Activated T-helper 9 cell treated with anti-CD3 and anti-CD28 coated beads, Interleukin-2, amount 50 U/mL, for 16 hours (primary cell): Measurements from ENCODE around the gene ARL8B.

Experiments used
- DNase-seq: peaks from one replicate; pipeline ENCODE4 v3.0.0-alpha.2; 2020; ENCODE audit warnings: low read depth

The ARL8B gene

DNA sequence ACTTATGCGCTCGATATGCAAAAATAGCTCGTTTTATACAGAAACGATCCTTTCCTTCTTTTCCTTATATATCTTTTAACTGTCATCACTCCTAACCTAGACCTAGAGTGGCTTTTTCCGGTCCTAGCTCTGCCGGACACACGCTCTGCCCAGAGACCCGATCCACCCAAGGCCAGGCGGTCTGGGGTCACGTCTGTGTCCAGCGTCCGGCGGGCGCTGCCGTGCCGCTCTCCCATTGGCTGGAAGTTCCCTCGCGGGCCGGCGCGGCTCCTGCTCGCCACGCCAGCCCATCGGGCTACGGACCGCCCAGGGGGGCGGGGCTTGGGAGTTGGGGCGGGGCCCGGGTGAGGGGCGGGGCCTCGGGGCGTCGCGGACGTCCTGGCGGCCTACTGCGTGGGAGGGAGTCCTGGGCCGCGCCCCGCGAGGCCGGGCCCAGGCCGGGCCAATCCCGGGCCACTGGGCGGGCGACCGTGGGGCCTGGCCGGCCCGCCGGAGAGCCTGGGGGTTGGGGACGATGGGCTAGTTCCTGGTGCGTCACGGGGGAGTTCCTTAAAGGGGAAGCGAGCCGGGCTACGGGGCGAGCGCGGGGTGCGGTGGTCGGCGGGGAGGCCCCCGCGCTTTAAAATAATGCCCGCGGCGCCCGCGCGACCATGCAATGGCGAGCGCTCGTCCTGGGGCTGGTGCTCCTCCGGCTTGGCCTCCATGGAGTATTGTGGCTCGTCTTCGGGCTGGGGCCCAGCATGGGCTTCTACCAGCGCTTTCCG, 65.2 kb downstream of the ARL8B start, which contains the start of gene EDEM1:
Gene EDEM1 (plus strand): TSS at position 552 of the 764 bp plus-strand sequence. CDS start 99 bp downstream, at position 651.
- DNase-seq: peak; percentile 92

DNA sequence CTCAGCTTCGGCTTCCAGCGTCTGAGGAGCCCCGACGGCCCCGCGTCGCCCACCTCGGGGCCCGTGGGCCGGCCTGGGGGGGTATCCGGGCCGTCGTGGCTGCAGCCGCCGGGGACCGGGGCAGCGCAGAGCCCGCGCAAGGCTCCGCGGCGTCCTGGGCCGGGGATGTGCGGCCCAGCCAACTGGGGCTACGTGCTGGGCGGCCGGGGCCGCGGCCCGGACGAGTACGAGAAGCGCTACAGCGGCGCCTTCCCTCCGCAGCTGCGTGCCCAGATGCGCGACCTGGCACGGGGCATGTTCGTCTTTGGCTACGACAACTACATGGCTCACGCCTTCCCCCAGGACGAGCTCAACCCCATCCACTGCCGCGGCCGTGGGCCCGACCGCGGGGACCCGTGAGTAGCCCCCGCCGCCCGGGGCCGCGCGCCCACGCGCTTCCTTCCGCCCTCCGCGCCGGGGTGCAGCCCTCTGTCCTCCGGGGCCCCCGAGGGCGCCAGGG, 65.9 kb downstream of the ARL8B start:
- peak; percentile 51 for DNase-seq

DNA sequence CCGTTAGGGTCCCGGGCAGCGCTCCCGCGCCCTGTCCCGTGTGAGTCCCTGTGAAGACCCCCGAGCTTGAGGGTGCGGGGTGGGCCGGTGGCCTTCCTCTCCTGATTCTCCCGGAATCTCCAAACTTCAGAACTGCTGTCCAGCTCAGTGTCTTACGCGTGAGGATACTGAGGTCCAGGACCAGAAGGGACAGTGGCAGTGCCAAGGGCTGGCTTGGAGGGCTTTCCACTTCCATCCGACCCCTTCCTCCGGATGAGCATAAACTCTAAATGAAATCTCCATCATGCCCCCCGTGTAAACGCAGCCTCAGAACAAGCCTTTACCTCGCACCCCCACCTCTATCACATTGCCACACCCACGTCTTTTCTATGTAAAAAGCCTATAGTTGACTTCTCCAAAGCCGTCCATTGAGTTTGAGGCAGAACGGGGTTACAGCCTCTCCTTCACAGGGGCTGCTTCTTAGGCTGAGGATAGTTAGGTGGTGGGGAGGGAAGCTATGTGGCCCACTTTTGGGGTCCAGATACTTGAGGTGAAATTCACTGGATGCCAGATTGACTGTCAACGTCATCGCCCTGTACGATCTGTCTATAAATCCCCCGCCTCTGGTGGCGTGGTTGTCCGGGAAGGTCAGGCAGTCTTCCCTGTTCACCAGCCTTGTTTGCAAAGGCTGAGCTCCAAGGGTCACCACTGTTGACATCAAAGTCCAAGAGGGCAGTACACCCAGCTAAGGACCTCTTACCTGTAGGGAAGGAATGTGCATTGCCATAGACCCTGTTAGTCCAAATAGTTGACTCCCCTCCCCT, 66.5 kb downstream of the ARL8B start:
- DNase-seq: no peak

DNA sequence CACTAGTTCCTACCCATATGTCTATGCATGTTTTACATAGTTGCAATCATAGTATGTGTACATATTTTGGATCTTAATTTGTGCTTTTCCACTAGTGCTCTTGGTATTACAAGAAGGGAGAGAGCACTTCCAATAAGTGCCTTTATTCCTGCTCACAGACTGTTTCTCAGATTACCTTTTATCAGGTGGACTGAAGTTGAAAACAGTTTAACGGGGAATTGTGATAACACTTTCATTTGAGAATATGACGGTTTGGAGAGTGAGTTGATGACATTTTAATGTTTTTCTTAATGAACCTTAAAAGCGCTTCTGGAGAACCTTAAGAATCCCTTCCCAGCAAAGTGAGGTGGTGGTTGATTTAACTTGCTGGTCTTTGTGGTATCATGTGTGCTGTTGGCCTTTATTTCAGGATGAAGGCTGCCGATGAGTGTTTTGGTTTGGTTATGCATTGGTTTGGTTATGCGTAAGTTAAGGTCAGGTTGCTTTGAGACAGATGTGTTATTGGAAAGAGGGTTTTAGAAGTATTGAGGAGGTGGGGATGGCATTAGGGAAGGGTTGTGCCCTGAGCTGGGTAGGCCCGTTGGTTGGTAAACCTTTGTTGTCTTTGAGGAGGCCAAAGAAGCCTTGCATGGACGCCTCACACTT, 68.2 kb downstream of the ARL8B start:
- DNase-seq: no peak

DNA sequence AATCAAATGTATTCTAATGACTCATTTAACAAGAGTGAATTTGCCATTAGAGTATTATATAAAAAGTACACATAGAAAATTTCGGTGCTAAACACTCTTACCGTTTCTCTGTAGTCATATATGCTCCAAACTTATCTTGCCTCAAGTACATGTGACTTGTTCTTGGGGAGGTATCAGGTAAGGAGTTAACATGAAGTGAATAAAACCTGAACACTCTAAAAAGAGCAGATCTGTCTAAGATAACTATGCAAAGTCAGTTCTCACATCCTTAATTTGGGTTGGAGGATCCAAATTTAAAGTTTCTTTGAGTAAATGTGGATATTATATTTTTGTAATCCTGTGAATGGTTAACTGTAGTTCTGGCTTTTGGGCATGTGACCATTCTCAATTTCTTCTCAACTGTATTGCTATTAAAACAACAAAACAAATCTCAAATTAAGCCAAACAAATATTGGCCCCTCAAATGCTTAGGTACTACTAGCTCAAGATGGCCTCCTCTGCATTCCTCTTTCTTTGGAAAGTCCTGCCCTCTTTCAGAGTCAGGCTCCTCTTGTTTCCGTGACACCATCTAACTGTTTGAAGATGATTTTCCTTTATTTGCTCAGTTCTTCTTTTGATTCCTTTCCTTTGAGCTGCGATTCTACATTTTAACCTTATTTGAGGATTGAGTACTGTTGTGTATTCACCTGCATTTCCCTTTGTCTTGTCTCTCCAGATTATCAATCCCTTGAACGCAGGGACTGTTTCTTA, 69.6 kb downstream of the ARL8B start:
- no peak for DNase-seq

DNA sequence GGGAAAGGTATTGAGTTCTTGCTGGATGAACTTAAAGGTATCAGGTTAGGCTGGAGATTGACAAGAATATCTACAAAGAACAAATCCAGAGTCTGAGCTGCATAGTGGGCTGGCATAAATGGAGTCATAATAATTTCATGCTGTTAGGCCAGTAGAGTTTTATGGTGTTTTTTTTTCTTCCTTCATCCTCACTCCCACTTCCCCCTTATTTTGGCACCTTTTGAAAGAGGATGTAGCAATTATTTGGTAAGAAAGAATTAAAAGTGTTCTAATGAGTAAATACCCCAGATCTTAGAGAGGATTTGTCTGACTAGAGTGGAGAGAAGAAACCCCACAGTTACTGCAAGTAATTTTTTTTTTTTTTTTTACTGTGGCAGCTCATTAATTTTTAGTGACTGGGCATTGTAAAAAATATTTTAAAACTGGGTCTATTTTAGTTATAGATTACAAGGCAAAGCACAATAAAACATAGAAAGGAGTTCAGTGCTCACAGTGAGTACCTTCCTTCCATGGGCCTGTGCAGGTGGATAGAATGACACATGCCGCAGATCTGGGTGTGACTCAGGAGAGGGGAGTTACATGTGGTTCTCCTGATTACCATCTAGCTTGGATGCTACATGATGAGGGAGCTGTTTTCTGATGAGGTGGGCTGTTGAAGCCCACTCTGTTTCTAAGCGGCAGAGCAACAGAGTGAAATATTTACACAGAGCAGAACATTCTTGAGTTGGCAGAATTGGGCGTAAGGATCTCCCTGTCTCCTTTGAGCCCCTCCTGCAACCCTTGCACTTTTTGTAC, 70.7 kb downstream of the ARL8B start:
- DNase-seq: no peak

DNA sequence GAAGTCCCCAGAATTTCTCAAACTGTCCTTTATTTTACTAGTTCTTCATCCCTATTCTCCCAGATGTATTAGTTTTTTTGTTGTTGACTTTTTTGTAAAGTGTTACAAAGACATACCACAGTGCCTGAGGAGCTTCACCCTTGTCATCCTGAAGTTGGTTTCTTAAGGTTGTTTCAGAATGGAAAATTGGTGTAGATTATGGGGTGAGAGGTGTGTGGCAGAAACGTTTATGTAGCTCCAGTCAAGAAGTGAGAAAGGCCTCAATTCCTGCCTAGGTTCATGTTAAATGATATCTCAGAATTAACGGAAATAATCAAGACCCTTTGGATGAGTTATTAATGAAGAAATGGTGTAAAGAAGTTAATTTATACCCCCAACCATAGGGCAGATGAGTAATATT, 72.2 kb downstream of the ARL8B start:
- no peak for DNase-seq

DNA sequence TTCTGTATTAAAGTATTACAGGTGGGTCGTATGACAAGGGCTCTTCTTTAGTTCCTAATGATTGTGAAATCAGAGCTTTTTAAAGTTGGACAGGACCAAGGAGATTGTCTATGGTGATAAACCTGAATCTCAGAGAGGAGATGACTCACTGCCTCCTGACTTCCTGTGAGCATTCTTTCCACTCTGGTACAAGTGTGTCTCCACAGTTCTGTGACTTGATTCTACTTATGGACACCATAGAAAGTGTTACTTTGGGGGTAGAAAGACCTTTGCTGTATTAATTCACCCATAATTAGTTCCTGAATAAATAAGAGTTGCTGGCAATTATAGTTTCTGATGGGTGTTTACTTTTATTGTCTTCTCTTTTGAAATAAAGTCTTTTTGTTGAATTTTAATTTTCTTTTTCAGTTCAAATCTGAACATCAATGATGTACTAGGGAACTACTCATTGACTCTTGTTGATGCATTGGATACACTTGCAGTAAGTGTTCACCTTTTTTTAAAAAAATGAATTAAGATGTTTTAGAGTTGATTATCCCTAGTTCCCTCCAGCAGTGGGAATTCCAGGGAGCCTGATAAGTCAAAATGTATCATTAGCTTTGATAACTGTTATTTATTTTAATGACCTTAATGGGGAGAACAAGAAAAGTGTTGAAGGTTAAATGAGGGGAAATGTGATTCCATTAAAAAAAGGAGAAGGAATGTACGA, 72.9 kb downstream of the ARL8B start:
- no peak for DNase-seq

DNA sequence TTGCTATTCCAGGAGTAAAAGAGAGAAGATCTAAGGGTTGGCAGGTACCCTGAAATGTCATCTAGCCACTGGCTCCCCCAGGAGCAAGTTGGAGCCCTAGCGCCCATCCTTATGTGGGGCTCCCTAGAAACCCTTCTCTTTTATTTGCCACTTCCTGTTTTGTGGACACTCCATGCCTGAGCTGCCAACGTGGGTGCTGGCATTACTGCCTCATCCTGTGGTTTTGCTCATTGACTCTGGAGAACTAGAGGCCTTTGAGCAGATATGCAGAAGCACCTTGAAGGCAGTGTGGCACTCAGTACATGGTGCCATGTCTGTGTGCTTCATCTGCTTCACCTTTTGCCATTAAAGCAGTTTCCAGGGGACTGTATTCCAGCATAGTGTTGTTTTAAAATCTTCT, 73.5 kb downstream of the ARL8B start:
- no peak for DNase-seq

DNA sequence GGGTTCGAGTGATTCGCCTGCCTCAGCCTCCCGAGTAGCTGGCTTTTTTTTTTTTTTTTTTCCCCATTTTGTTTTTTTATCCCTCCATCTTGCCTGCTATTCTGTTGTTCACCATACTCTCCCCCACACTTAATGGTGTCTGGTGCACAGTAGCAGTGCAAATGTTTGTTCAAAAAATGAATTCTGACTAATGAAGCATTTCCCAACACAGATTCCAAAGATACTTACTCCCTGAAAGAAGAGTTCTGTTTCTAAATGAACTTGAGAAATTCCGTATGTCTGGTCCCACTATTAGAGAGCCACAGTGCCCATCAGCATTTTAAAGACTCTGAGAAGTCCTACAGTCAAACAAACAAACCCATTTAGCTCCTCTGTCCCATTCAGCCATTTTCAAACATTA, 74.9 kb downstream of the ARL8B start:
- DNase-seq: no peak

DNA sequence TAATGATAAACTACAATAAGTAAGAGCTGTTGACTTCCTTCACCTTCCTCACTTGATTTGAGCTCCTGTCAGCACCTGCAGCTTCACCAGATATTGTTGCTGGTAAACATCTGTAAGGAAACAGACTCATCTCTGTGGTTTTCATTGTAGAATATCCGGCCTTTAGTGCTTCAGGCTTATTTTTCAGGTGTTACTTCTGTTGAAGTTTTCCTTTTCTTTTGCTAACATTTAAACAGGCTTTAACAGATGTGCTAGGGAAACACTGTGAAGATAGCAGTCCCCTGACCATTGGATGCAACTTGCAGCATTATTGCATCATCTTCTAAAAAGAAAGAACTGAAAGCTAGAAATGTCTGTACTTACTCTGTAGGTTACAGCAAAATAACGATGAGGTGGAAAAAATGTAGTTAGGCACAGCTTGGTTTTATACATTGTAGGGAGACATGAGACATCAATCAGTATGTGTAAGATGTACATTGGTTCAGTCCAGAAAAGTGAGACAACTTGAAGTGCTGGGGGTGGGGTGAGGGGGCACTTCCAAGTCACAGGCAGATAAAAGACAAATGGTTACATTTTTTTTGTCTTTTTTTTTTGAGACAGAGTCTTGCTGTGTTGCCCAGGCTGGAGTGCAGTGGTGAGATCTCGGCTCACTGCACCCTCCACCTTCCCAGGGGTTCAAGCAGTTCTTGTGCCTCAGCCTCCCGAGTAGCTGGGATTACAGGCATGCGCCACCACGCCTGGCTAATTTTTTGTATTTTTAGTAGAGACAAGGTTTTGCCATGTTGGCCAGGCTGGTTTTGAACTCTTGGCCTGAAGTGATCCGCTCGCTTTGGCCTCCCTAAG, 75.6 kb downstream of the ARL8B start:
- DNase-seq: no peak

DNA sequence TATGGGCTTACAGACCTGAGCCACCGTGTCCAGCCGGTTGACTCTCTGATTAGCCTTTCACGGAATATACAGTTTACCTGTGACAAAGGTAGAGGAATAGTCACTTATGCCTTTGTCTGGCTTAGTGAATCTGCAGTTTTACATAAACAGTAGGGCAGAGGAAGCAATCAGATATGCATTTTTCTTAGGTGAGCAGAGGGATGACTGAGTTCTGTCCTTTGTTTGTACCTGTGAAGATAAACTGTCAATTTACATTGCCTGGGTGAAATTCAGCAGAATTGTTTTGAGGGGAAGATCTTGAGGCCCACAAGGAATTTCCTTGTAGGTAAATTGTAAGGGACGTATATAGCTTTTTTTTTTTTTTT, 76.2 kb downstream of the ARL8B start:
- no peak for DNase-seq

DNA sequence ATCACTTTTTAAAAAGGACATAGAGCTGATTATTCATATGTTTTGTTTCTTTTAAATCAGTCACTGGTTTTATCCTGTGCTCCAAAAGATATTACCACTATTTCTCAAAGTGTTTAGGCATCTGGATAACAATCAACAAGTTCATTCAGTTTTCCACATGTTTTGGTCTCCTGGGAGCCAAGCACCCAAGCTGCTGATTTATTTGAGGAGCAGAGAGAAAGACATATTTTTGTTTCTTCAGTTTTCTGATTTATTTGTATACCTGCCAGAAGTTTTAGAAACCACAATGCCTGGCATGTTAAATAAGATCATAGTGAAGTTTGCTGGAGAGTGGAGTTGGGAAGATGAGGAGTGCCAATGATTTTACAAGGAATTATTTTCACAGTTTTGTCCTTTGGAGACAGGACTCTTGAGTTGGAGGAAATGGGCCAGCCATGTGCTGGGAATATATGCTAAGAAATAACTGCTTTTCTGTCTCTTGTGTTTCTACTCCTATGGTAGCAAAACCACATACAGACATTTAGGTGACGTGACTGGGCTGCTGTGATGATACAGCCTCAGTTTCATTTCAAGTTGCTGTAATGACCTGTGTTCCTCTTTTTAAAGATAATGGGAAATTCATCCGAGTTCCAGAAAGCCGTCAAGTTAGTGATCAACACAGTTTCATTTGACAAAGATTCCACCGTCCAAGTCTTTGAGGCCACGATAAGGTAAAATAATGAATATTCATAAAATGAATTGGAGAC, 77.1 kb downstream of the ARL8B start:
- DNase-seq: no peak

DNA sequence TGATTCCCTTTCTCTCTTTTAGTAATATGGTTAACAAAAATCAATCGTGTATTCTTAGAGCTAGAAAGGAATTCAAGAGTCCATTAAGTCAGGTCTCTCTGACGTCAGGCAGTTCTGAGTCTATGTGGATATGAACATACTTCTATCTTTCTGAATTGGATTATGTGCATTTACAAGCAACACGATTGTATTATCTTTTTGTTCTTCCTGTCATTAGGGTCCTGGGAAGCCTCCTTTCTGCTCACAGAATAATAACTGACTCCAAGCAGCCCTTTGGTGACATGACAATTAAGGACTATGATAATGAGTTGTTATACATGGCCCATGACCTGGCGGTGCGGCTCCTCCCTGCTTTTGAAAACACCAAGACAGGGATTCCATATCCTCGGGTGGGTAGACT, 79.4 kb downstream of the ARL8B start:
- no peak for DNase-seq

DNA sequence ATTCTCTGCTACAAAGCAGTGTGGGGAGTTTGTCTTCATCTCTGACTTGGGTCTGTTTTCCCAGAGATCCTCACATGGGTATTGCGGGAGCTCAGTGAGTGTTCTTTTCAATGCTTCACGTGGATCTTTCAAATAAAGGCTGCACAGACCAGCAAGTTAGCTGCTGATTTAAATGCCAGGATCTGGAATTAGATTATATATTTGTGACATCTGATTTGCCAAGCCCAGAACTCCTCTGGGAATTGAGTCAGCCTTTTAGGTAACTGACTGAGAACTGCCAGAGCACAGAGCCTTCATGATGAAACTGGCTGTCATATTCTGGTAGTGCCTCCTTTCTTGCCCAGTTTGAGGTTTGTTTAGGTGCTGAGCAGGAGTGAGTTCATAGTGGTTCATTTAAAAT, 80.1 kb downstream of the ARL8B start:
- no peak for DNase-seq

DNA sequence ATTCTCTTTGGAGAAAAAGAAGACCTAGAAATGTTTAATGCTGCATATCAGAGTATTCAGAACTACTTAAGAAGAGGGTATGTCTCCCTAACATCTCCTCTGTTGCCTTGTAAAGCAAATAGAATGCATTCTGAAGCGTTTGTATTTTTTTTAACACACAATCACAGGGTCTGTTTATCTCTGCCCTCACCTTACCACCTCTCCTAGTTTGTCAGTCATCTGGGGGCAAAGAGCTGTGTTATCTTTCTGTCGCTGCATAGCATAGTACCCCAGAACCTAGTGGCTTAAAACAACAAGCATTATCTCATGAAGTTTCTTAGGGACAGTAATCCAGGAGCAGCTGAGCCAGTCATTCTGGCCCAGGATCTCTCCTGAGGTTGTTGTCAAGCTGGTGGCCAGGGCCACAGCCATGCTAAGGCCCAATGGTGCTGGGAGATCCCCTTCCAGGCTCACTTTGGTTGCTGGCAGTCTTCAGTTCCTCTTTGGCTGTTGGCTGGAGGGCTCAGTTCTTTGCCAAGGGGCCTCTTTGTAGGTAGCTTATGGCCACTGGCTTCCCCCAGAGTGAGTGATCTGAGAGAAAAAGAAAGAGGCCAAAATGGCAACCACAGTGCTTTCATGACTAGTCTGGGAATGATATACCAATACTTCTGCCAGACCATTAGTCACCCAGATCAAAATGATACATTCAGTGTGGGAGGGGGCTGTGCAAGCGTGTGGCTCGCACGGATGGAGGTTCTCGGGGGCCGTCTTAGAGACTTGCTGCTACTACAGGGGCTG, 83.3 kb downstream of the ARL8B start:
- no peak for DNase-seq

DNA sequence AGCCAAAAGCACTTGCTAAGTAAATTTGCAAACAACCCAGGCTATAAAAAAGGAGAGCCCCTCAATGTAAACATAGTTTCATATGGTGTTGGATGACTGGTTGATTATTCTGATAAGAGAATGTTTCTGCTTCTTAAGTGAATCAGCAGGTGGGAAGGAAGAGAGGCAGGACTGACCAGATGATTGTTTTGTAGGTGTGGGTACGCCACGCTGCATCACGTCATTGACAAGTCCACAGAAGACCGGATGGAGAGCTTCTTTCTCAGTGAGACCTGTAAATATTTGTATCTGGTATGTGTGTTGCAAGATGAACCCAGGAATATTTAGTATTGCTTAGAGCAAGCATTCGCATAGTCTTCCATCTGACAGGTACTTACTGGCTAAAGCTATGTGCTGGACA, 88.8 kb downstream of the ARL8B start:
- no peak for DNase-seq
